Memory B cell (primary cell): Measurements from ENCODE around the gene TULP3.

Experiments used
- ATAC-seq: fragments of 150-1000 bp; cut with Tn5 transposase; 2 replicates; pipeline ENCODE4 v1.10.0; 2021; ENCODE audit warnings: low read depth, mild to moderate bottlenecking, moderate library complexity
- DNase-seq, 2 donors: peaks; one replicate each; pipeline ENCODE4 v3.0.0; 2022; ENCODE audit warnings: low spot score in 2 of 2
- H3K27ac Mint-ChIP-seq: one replicate; pipeline ENCODE4 v1.8.0; 2022; ENCODE audit warnings: mild to moderate bottlenecking, moderate library complexity, mixed read lengths
- H3K27me3 Mint-ChIP-seq: one replicate; pipeline ENCODE4 v1.8.0; 2022; ENCODE audit warnings: mixed read lengths
- H3K36me3 Mint-ChIP-seq: one replicate; pipeline ENCODE4 v1.8.0; 2022; ENCODE audit warnings: mild to moderate bottlenecking, mixed read lengths
- H3K4me1 Mint-ChIP-seq: one replicate; pipeline ENCODE4 v1.8.0; 2022; ENCODE audit warnings: mixed read lengths
- H3K4me3 Mint-ChIP-seq: one replicate; pipeline ENCODE4 v1.8.0; 2022; ENCODE audit warnings: mild to moderate bottlenecking, moderate library complexity, mixed read lengths
- H3K9me3 Mint-ChIP-seq: one replicate; pipeline ENCODE4 v1.8.0; 2022; ENCODE audit warnings: mixed read lengths

Gene TULP3

DNA sequence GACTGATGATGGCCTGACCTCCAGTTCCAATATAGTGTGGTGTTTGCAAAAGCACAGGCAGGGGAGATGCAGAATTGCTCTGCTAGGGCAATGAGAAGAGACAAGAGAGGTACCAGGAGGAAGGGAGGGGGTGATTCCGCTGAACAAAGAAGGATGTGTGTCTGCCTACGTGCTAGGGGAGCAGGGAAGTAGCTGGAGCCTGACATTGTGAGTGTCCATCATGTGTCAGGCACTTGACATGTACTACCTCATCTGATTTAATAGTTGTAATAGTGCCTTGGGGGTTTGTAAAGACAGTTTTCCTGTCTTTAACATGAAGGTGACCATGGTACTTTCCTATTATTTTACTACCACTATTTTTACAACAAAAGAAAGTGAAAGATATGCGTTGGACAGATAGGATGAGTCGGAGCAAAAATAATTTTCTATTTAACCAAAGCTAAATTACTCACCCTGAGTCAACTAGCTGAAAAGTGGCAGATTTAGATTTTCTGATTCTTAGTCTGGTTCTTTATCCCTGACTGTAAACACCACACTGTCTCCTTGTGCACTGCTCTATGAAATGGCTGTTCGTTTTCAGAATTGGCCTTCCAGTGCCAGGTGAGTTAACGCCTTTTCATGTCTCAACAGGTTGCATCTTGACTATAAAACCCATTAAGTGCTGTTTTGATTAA, 34.8 kb downstream of the TULP3 start:
- Mint-ChIP-seq H3K27ac (peak overlapping the region; percentile 16), H3K4me1 (peaks cover 4% of the 10 kb centered on the region), H3K36me3 (peaks cover 33% of the 10 kb centered on the region), H3K27me3 (no peaks in the 10 kb centered on the region), H3K9me3 (no peaks in the 10 kb centered on the region), H3K4me3 (no peak overlapping the region)
- ATAC-seq (no peak), DNase-seq (no peak)

DNA sequence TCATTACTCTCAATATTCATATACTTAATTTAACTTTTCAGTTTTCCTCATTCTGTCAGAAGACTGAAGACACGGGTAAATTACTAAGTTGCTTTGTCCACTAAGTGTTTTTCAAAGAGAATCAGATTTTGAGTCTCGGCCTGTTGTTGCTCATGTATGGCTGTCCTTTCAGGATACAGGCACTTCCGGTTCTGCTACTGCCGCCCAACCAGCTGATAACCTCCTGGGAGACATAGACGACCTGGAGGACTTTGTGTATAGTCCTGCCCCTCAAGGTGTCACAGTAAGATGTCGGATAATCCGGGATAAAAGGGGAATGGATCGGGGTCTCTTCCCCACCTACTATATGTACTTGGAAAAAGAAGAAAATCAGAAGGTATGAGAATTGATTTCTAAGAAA, 40.2 kb downstream of the TULP3 start:
- no peak for DNase-seq
- H3K27ac Mint-ChIP-seq = no peak overlapping the region
- H3K4me1 Mint-ChIP-seq = no peaks in the 10 kb centered on the region
- no peaks in the 10 kb centered on the region for H3K9me3 Mint-ChIP-seq
- H3K4me3 Mint-ChIP-seq = no peak overlapping the region
- H3K27me3 Mint-ChIP-seq = no peaks in the 10 kb centered on the region
- no peak for ATAC-seq
- peaks cover 27% of the 10 kb centered on the region for H3K36me3 Mint-ChIP-seq

DNA sequence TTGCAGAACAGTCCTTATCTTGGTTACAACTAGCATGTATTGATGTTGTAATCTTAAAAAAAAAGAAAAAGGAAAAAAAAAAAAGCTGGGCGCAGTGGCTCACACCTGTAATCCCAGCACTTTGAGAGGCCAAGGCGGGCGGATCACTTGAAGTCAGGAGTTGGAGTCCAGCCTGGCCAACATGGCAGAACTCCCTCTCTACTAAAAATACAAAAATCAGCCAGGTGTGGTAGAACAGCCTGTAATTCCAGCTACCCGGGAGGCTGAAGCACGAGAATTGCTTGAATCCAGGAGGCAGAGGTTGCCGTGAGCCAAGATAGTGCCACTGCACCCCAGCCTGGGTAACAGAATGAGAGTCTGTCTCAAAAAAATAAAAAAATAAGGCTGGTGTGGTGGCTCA, 42.9 kb downstream of the TULP3 start:
- no peaks in the 10 kb centered on the region for H3K9me3 Mint-ChIP-seq
- DNase-seq = no peak
- H3K27ac Mint-ChIP-seq = no peak overlapping the region
- H3K4me3 Mint-ChIP-seq = no peak overlapping the region
- H3K36me3 Mint-ChIP-seq = peaks cover 24% of the 10 kb centered on the region
- H3K4me1 Mint-ChIP-seq = no peaks in the 10 kb centered on the region
- no peaks in the 10 kb centered on the region for H3K27me3 Mint-ChIP-seq
- no peak for ATAC-seq

DNA sequence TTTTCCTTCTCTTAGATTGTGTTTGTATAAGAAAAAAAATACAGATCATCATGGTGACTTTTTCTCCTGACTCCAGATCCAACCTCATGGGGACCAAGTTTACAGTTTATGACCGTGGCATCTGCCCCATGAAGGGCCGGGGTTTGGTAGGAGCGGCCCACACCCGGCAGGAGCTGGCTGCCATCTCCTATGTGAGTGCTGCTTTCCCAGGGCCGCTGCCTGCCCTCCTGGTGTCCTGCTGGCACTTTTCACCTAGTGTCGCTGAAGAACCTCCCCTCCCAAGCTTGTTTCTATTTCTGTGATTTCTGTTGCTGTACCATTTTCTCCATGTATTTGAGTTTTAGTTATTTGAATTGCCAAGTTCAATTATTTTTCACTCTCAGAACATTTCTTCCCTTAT, 43.7 kb downstream of the TULP3 start:
- H3K9me3 Mint-ChIP-seq = no peaks in the 10 kb centered on the region
- no peak for ATAC-seq
- no peak overlapping the region for H3K27ac Mint-ChIP-seq
- no peak overlapping the region for H3K4me3 Mint-ChIP-seq
- DNase-seq = no peak
- no peaks in the 10 kb centered on the region for H3K4me1 Mint-ChIP-seq
- peaks cover 25% of the 10 kb centered on the region for H3K36me3 Mint-ChIP-seq
- H3K27me3 Mint-ChIP-seq = no peaks in the 10 kb centered on the region

DNA sequence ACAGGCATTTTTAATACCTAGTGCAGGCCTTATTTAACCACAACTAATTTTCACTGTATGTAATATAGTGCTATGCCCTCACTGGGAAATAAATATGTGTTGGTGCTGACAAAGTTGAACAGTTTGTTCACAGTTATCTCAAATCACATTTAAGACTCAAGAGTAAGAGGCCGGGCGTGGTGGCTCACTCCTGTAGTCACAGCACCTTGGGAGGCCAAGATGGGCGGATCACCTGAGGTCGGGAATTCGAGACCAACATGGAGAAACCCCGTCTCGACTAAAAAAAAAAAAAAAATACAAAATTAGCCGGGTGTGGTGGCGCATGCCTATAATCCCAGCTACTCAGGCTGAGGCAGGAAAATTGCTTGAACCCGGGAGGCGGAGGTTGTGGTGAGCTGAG, 45.6 kb downstream of the TULP3 start:
- no peaks in the 10 kb centered on the region for H3K4me1 Mint-ChIP-seq
- H3K36me3 Mint-ChIP-seq = peaks cover 18% of the 10 kb centered on the region
- ATAC-seq (no peak), DNase-seq (no peak)
- no peaks in the 10 kb centered on the region for H3K9me3 Mint-ChIP-seq
- no peak overlapping the region for H3K4me3 Mint-ChIP-seq
- H3K27ac Mint-ChIP-seq = no peak overlapping the region
- H3K27me3 Mint-ChIP-seq = no peaks in the 10 kb centered on the region

DNA sequence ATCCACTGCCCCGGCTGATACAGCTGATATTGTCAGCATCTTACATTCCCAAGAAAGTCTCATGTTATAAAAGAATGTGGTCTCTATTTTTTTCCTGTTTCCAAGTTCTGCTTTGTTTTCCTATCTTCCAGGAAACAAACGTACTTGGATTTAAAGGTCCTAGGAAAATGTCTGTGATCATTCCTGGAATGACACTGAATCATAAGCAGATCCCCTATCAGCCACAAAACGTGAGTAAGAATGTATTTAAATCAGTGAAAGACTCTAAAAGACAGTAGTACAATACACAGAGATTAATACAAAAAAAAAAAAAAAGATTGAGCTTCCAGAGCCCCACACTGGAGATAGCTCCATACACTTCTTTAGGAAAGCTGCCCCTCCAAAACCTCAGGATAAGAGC, 46.8 kb downstream of the TULP3 start:
- Mint-ChIP-seq H3K27ac (no peak overlapping the region), H3K4me3 (no peak overlapping the region), H3K4me1 (no peaks in the 10 kb centered on the region), H3K9me3 (no peaks in the 10 kb centered on the region), H3K36me3 (peaks cover 14% of the 10 kb centered on the region), H3K27me3 (no peaks in the 10 kb centered on the region)
- ATAC-seq (no peak), DNase-seq (no peak)

DNA sequence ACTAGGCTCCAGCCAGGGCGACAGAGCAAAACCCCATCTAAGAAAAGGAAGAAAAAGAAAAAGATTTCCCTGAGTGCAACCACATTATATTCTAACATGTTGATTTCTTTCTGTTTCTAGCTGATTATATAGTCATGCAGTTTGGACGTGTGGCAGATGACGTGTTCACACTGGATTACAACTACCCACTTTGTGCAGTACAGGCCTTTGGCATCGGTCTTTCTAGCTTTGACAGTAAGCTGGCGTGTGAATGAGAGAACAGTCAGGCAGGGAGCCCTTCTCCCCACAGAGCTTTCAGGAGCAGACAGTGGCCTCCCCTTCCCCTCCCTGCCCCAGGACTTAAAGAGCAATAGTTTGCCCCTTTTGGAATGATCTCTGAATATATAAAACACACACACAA, 48.5 kb downstream of the TULP3 start:
- H3K9me3 Mint-ChIP-seq = no peaks in the 10 kb centered on the region
- H3K4me3 Mint-ChIP-seq = no peak overlapping the region
- no peak overlapping the region for H3K27ac Mint-ChIP-seq
- H3K27me3 Mint-ChIP-seq = no peaks in the 10 kb centered on the region
- DNase-seq = no peak
- no peak for ATAC-seq
- H3K4me1 Mint-ChIP-seq = no peaks in the 10 kb centered on the region
- H3K36me3 Mint-ChIP-seq = peaks cover 11% of the 10 kb centered on the region

DNA sequence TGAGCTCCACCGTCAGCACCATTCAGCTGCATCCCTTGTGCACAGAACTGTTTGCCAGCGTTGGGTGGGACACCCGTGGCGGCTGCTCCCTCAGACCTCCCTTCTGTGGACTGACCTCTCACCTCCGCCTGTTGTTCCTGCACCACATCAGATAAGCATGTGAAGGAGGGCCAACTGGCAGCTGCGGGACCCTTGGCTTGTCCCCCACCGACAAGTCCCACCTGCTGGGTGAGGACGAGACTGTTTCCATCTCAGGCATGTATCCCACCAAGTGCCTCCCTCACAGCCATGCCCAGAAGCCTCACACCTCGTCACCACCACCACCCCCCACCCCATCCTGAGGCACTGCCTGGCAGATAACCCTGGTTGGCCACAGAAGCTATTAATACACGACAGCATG, 49.9 kb downstream of the TULP3 start:
- Mint-ChIP-seq H3K4me3 (no peak overlapping the region), H3K36me3 (peaks cover 7% of the 10 kb centered on the region), H3K27ac (no peak overlapping the region), H3K27me3 (no peaks in the 10 kb centered on the region), H3K4me1 (peaks cover 5% of the 10 kb centered on the region), H3K9me3 (no peaks in the 10 kb centered on the region)
- ATAC-seq (no peak), DNase-seq (no peak)

DNA sequence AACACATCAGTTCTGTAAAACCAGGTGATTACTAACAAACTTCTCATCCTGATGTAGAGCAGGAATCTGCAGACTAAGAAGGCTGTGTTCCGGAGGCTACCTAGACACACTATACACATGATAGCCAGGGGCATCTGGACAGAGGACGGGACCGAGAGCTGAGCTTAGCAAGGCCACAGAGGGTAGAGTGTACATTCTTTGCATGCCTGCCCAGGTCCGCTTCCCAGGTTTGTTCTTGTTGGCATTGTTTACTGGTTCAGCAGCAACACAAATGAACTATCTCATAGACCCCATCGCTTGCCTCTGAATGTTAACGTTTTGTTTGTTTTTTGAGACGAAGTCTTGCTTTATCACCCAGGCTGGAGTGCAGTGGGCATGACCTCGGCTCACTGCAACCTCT, 50.8 kb downstream of the TULP3 start:
- no peak overlapping the region for H3K4me3 Mint-ChIP-seq
- DNase-seq (no peak), ATAC-seq (no peak)
- H3K27me3 Mint-ChIP-seq = no peaks in the 10 kb centered on the region
- H3K9me3 Mint-ChIP-seq = no peaks in the 10 kb centered on the region
- H3K36me3 Mint-ChIP-seq = peaks cover 7% of the 10 kb centered on the region
- H3K4me1 Mint-ChIP-seq = peaks cover 5% of the 10 kb centered on the region
- H3K27ac Mint-ChIP-seq = no peak overlapping the region

DNA sequence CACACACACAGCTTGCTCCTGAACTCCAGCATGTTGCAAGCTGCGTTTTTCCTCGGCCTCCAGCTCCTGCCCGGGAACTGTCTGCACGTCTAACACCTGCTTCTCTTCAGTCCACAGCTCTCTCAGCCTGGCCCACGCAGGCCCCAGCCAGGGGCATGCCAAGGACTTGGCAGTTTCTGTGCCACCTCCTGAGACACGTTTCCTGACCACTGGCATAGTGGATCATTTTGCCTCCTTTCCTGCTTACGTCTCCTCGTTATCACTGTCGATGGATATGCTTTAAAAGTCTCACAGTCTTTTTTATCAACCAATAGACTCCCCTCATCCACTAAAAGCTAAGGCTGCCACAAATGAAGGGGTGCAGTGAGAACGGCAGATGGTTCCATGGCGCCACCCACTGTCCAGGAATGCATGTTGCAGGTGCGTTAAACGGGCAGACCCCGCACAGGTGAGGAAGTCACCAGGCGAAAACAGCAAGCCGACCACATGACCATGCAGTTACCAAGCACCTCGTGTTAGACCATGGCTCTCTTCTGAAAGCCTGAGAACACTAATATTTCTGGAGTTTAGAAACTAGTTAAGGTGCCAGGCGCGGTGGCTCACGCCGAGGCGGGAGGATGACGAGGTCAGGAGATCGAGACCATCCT, 53.8 kb downstream of the TULP3 start:
- ATAC-seq (peak; percentile 84), DNase-seq (peak; percentile 37 to 41)
- Mint-ChIP-seq H3K4me3 (peak overlapping the region; percentile 62), H3K36me3 (peaks cover 2% of the 10 kb centered on the region), H3K27me3 (peaks cover 4% of the 10 kb centered on the region), H3K9me3 (no peaks in the 10 kb centered on the region), H3K4me1 (peaks cover 5% of the 10 kb centered on the region), H3K27ac (no peak overlapping the region)

DNA sequence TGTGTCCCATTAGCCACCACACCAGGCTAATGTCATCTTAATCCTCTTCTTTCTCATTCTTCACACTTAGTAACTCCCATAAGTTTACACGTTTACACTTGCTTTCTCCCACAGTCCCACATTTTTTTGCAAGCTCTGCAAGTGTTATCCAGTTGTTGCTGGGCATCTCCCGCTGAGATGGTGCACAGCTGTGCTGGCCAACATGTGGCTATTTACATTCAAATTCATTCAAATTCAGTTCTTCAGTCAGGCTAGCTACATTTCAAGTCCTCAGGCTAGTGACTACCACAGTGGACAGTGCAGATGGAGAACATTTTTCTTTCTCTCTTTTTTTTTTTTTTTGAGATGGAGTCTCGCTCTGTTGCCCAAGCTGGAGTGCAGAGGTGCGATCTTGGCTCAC, 58.7 kb downstream of the TULP3 start:
- H3K36me3 Mint-ChIP-seq = no peaks in the 10 kb centered on the region
- no peak overlapping the region for H3K4me3 Mint-ChIP-seq
- no peak overlapping the region for H3K27ac Mint-ChIP-seq
- no peaks in the 10 kb centered on the region for H3K9me3 Mint-ChIP-seq
- no peak for ATAC-seq
- no peak for DNase-seq
- peaks cover 7% of the 10 kb centered on the region for H3K27me3 Mint-ChIP-seq
- H3K4me1 Mint-ChIP-seq = peaks cover 4% of the 10 kb centered on the region

DNA sequence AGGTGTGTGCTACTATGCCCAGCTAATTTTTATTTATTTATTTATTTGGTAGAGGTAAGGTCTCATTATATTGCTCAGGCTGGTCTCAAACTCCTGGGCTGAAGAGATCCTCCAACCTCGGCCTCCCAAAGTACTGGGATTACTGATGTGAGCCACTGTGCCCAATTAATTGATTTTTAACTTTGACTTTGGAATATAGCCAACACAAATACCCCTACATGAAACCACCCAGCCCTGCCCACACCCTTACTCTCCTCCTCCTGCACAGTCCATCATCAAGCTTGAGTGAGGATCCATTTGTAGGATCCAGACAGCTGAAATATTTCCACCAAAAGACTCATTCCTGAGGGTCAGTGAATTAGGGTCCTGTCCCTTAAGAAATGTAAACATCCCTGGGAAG, 65.2 kb downstream of the TULP3 start:
- Mint-ChIP-seq H3K36me3 (peaks cover 2% of the 10 kb centered on the region), H3K4me1 (peaks cover 13% of the 10 kb centered on the region), H3K4me3 (no peak overlapping the region), H3K27ac (no peak overlapping the region), H3K9me3 (no peaks in the 10 kb centered on the region), H3K27me3 (peaks cover 24% of the 10 kb centered on the region)
- DNase-seq (no peak), ATAC-seq (no peak)

DNA sequence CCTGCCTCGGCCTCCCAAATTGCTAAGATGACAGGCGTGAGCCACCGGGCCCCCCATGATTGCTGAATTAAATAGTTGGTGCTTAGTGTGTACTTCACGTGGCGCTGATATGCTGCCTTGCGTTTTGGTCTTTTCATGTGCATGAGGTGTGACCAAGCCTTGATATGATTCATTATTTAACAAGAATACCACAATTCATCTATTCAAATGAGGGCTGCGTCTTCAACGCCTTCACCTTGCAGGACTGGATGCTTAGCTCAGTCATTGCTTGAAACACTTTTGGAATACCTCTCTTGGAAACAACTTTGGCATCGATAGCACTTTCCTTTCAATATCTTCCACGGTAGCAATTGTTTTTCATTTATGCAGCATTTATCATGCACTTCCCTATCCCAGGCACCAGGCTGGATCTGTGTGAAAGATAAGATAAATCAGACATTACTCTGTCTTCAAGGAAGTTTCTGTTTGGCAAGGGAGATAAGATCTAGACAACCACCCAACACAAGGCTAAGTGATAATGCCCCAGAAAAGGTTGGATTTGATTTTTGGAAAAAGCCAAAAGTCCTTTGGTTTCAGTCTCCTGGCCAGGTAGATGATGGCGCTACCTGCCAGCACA, 67.2 kb downstream of the TULP3 start:
- peaks cover 2% of the 10 kb centered on the region for H3K36me3 Mint-ChIP-seq
- H3K9me3 Mint-ChIP-seq = no peaks in the 10 kb centered on the region
- H3K27ac Mint-ChIP-seq = no peak overlapping the region
- H3K4me3 Mint-ChIP-seq = no peak overlapping the region
- H3K27me3 Mint-ChIP-seq = peaks cover 26% of the 10 kb centered on the region
- no peak for ATAC-seq
- DNase-seq = no peak
- peaks cover 13% of the 10 kb centered on the region for H3K4me1 Mint-ChIP-seq

DNA sequence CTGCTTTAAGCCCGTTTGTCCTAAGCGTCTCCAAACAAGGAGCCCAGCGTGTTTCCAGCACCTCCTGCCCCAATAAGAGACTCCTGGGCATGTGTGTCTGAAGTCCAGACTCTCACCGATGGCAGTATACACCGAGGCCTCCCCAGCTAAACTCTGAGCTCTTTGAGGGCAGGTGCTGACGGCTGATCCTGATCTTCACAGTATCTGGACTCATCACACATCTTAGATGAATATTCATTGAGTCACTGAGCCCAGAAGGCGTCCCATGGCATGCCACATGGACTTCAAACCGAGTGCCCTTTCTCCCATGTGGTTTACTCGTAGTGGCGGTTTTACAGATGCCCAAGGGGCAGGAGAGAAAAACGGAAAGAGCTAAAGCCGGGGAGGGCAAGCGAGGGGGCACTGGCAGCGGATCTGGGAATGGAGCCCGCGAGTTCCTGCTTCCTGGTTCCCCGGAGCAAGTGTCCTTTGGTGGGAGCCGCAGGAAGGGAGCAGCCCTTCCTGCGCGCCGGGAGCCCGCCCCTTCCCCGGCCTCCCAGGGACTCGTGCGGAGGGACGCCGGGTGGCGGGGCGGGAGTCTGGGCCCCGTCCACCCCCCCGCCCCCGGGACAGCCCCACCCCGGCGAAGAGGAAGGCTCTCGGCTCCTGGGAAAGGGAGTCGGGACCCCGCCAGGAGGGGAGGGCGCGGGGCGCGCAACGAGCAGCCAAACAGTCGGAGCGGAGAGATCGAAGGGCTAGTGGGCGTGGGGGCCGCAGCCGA, 67.9 kb downstream of the TULP3 start:
- H3K27ac Mint-ChIP-seq = no peak overlapping the region
- no peaks in the 10 kb centered on the region for H3K9me3 Mint-ChIP-seq
- DNase-seq (no peak), ATAC-seq (no peak)
- H3K4me1 Mint-ChIP-seq = peaks cover 13% of the 10 kb centered on the region
- peaks cover 2% of the 10 kb centered on the region for H3K36me3 Mint-ChIP-seq
- peaks cover 30% of the 10 kb centered on the region for H3K27me3 Mint-ChIP-seq
- peak overlapping the region; percentile 78 for H3K4me3 Mint-ChIP-seq
